A549 (cell line): ENCODE data around the gene PALS2. TPM values are rescaled to one million over a fixed set of nuclear protein-coding genes. Genes with fewer than 3 reads are reported as not detected.

Experiments
- ATAC-seq, 2 experiments: fragments of 200-7000 bp in 1 of 2; fragments of >200 bp in 1 of 2; cut with Nextera tagmentation in 1 of 2; cut with Tn5 transposase in 1 of 2; 3 replicates each; pipeline versions ENCODE4 v1.8.0 to v1.9.1; 2018 to 2020; ENCODE audit warnings: mild to moderate bottlenecking in 1 of 2, moderate library complexity in 1 of 2
- CTCF ChIA-PET: fragments of 300-600 bp; sonication (Branson Sonifier 250); formaldehyde crosslinking; extraction: SDS; loops from one replicate; lab custom pipeline; 2021; ENCODE audit warnings: antibody characterized with exemption, inconsistent platforms; lab: Yijun Ruan, JAX
- POLR2A ChIA-PET: fragments of 350-600 bp; formaldehyde crosslinking; extraction: SDS; loops from one replicate; lab custom pipeline; 2021; ENCODE audit warnings: antibody characterized with exemption, inconsistent platforms; lab: Yijun Ruan, JAX
- DNase-seq, 2 experiments: peaks; one replicate each; pipeline versions ENCODE4 v3.0.0 to v3.0.0-alpha.2; 2011 to 2016; ENCODE audit warnings: low read depth in 1 of 2, low spot score in 1 of 2
- FAIRE-seq: peaks from 2 replicates; lab custom pipeline; 2011; peaks lifted over from hg19 to GRCh38; lab: Jason Lieb, UNC
- H3K27ac ChIP-seq, 2 experiments: fragments of >200 bp; sonication (Bioruptor Twin); formaldehyde crosslinking; 3 replicates each; pipeline ENCODE4 v1.5.1; 2016 to 2017
- H3K4me1 ChIP-seq: fragments of >200 bp; sonication (Bioruptor Twin); formaldehyde crosslinking; 3 replicates; pipeline ENCODE4 v1.6.1; 2016
- H3K4me2 ChIP-seq: fragments of >200 bp; sonication (Bioruptor Twin); formaldehyde crosslinking; 3 replicates; pipeline ENCODE4 v1.6.1; 2016
- H3K4me3 ChIP-seq: fragments of >200 bp; sonication (Bioruptor Twin); formaldehyde crosslinking; 3 replicates; pipeline ENCODE4 v1.5.1; 2016
- H3K9me3 ChIP-seq: fragments of >200 bp; sonication (Bioruptor Twin); formaldehyde crosslinking; 3 replicates; pipeline ENCODE4 v1.6.1; 2016
- BCL3 ChIP-seq: fragments of >200 bp; sonication (Bioruptor Twin); formaldehyde crosslinking; IDR thresholded peaks from 3 replicates; pipeline ENCODE4 v1.6.1; 2016
- CBX8 ChIP-seq: fragments of 200-600 bp; sonication (generic); IDR thresholded peaks from 2 replicates; pipeline ENCODE4 v1.6.1; 2016
- CEBPB ChIP-seq, 2 experiments: fragments of >200 bp in 1 of 2; sonication (Bioruptor Twin) in 1 of 2; formaldehyde crosslinking in 1 of 2; IDR thresholded peaks; 2 replicates each; pipeline ENCODE4 v1.6.1; 2012 to 2016
- EHMT2 ChIP-seq: fragments of 200-600 bp; sonication (generic); IDR thresholded peaks from 2 replicates; pipeline ENCODE4 v1.6.1; 2016; ENCODE audit warnings: antibody characterized with exemption, low read depth, mild to moderate bottlenecking, moderate library complexity
- ESRRA ChIP-seq: fragments of 150-350 bp; IDR thresholded peaks from 2 replicates; pipeline ENCODE4 v1.6.1; 2014; ENCODE audit warnings: mild to moderate bottlenecking, low read length, borderline replicate concordance
- HOXA7 ChIP-seq: fragments of 250-450 bp; sonication (Bioruptor Pico); IDR thresholded peaks from 2 replicates; pipeline ENCODE4 v1.5.0; 2020; ENCODE audit warnings: mild to moderate bottlenecking, moderate library complexity
- MAX ChIP-seq: IDR thresholded peaks from 2 replicates; pipeline ENCODE4 v1.6.1; 2012
- MYC ChIP-seq: IDR thresholded peaks from 2 replicates; pipeline ENCODE4 v1.6.1; 2012; ENCODE audit warnings: mild to moderate bottlenecking, inconsistent platforms, low read length, improper control_type of control experiment, borderline replicate concordance
- NFE2L2 ChIP-seq: fragments of 150-350 bp; conservative IDR thresholded peaks from 2 replicates; pipeline ENCODE4 v1.6.1; 2014; ENCODE audit warnings: low read length
- PHF8 ChIP-seq: fragments of 200-600 bp; sonication (generic); IDR thresholded peaks from 2 replicates; pipeline ENCODE4 v1.6.1; 2016; ENCODE audit warnings: low read depth, mild to moderate bottlenecking, antibody characterized with exemption, moderate library complexity, borderline replicate concordance
- RARB ChIP-seq: fragments of 250-450 bp; sonication (Bioruptor Pico); IDR thresholded peaks from 2 replicates; pipeline ENCODE4 v1.8.0; 2021; ENCODE audit warnings: mild to moderate bottlenecking, moderate library complexity
- RCOR1 ChIP-seq: fragments of 150-350 bp; IDR thresholded peaks from 2 replicates; pipeline ENCODE4 v1.6.1; 2014; ENCODE audit warnings: antibody characterized with exemption, low read length, low read depth
- RNF2 ChIP-seq: fragments of 200-600 bp; sonication (generic); IDR thresholded peaks from 2 replicates; pipeline ENCODE4 v1.6.1; 2016; ENCODE audit warnings: low read depth, mild to moderate bottlenecking, antibody characterized with exemption, moderate library complexity, borderline replicate concordance
- SMC3 ChIP-seq: fragments of >200 bp; sonication (Bioruptor Twin); formaldehyde crosslinking; IDR thresholded peaks from 3 replicates; pipeline ENCODE4 v1.6.1; 2018; ENCODE audit warnings: inconsistent platforms
- TFCP2L1 ChIP-seq: fragments of 250-450 bp; sonication (Bioruptor Pico); IDR thresholded peaks from 2 replicates; pipeline ENCODE4 v1.5.0; 2021; ENCODE audit warnings: mild to moderate bottlenecking
- ZSCAN20 ChIP-seq: fragments of 250-450 bp; sonication (Bioruptor Pico); IDR thresholded peaks from 2 replicates; pipeline ENCODE4 v1.8.0; 2022; ENCODE audit warnings: mild to moderate bottlenecking, moderate library complexity
- WGBS: methylation state at CpG from one replicate; pipeline ENCODE4 v1.1.6; 2017; ENCODE audit errors: missing lambda C conversion rate; 5-methylcytosine and 5-hydroxymethylcytosine counted together
- polyA plus RNA-seq, 4 experiments: library from polyadenylated mRNA; depleted of rRNA in 3 of 4; stranded (reverse); fragments of >200 nt; fragmentation: RNase III in 1 of 4; extraction: RNeasy Plus Mini Kit Qiagen cat#74134 plus additional on column Dnase treatment in 1 of 4; gene quantifications; 2 replicates in 3 of 4; 3 replicates in 1 of 4; pipeline ENCODE4 v1.2.3, GENCODE V29; 2011 to 2017
- TF ChIP-seq, protein P1 (sequence below): fragments of 250-450 bp; sonication (Bioruptor Pico); IDR thresholded peaks from 2 replicates; pipeline ENCODE4 v1.5.0; 2020; ENCODE audit warnings: low read depth, mild to moderate bottlenecking, moderate library complexity

PALS2 gene
- polyA plus RNA-seq, 2 of the 4 experiments (the other 2 are of a cell fraction): 16.4 to 17.8 TPM

- TF ChIP-seq ESRRA (no peak), RCOR1 (no peak), RNF2 (no peak; the same call in 1 of the 2 replicates), SMC3 (no peak), CEBPB (IDR thresholded peaks at IDR 0.05) (no peak), PHF8 (no peak), EHMT2 (no peak)
- TF ChIP-seq, protein P1, sequence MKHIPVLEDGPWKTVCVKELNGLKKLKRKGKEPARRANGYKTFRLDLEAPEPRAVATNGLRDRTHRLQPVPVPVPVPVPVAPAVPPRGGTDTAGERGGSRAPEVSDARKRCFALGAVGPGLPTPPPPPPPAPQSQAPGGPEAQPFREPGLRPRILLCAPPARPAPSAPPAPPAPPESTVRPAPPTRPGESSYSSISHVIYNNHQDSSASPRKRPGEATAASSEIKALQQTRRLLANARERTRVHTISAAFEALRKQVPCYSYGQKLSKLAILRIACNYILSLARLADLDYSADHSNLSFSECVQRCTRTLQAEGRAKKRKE (CRISPR knock-in tag): no peak
- DNase-seq: peak; percentile 12 to 33
- Histone ChIP-seq H3K4me3 (peak overlapping the region; percentile 65), H3K9me3 (no peaks in the 10 kb centered on the region), H3K4me1 (peaks cover 24% of the 10 kb centered on the region), H3K4me2 (peak overlapping the region; percentile 94), H3K27ac (peak overlapping the region; percentile 86 to 95)
- ChIA-PET CTCF (interaction anchor here (0.6 to 6.8 kb wide), 2 partner anchors 93 to 407 kb away, joined by 3 to 58 read pairs; no protein-coding TSS in a partner anchor), POLR2A (no interaction called here)
- FAIRE-seq: no peak
- peak; percentile 11 to 42 for ATAC-seq
- 7% methylated on average over 13 of the region's 16 CpGs for WGBS
Observed at GRCh38 chr7:24572393-24572996, 757 bp upstream of the PALS2 start.

- POLR2A ChIA-PET: interaction anchor here (1.1 to 1.6 kb wide), 2 partner anchors 96 to 551 kb away, joined by 3 to 4 read pairs; partner anchors contain the start of gene CYCS
- H3K9me3 ChIP-seq: no peaks in the 10 kb centered on the region
- peak overlapping the region; percentile 65 for H3K4me3 ChIP-seq
- under 1% methylated on average over 22 of the region's 101 CpGs for WGBS
- FAIRE-seq (no peak), ATAC-seq (peak; percentile 66 to 69), DNase-seq (peak; percentile 31 to 44)
- peak overlapping the region; percentile 91 for H3K4me2 ChIP-seq
- CTCF ChIA-PET: interaction anchor here (0.7 to 6.8 kb wide), 4 partner anchors 92 to 522 kb away, joined by 3 to 58 read pairs (median 4); no protein-coding TSS in a partner anchor
- H3K4me1 ChIP-seq: peaks cover 24% of the 10 kb centered on the region
- TF ChIP-seq, protein P1 (CRISPR knock-in tag): no peak
- TF ChIP-seq RNF2 (no peak), TFCP2L1 (no peak), MAX (peak; percentile 38; the same call in 1 of the 2 replicates), NFE2L2 (no peak), CBX8 (no peak), BCL3 (0 out of 3 replicates have a peak, but pooled peaks have one; percentile 14), ZSCAN20 (CRISPR knock-in tag) (no peak), HOXA7 (no peak), RARB (CRISPR knock-in tag) (no peak), MYC (0 out of 2 replicates have a peak, but pooled peaks have one; percentile 51), PHF8 (peak; percentile 33; the same call in 1 of the 2 replicates)
- H3K27ac ChIP-seq: peak overlapping the region; percentile 86 to 95
Observed at GRCh38 chr7:24573554-24574338, 494 bp downstream of the PALS2 start.
